NCI-H446 treated with DMSO at 0.1 percent for 48 hours (cell line): ENCODE data around the gene VTI1A.

Experiments
- DNase-seq: peaks from one replicate; lab custom pipeline; 2025; lab: John Stamatoyannopoulos, UW

The VTI1A gene

GRCh38 chr10:112639298-112639697 lies 192.3 kb downstream of the VTI1A start:
- no peak for DNase-seq

- no peak for DNase-seq
Observed at GRCh38 chr10:112640638-112641037, 193.6 kb downstream of the VTI1A start.

- DNase-seq = no peak
Observed at GRCh38 chr10:112643600-112644264, 196.7 kb downstream of the VTI1A start.

- DNase-seq = no peak
Observed at GRCh38 chr10:112644265-112644645, 197.2 kb downstream of the VTI1A start.

- DNase-seq = no peak
Observed at GRCh38 chr10:112649006-112649821, 202.2 kb downstream of the VTI1A start.

GRCh38 chr10:112649822-112650152 lies 202.8 kb downstream of the VTI1A start:
- DNase-seq = no peak

- DNase-seq = no peak
Observed at GRCh38 chr10:112650588-112651030, 203.6 kb downstream of the VTI1A start.

GRCh38 chr10:112653215-112653614 lies 206.2 kb downstream of the VTI1A start:
- no peak for DNase-seq

- no peak for DNase-seq
Observed at GRCh38 chr10:112653851-112654250, 206.8 kb downstream of the VTI1A start.

GRCh38 chr10:112654794-112655193 lies 207.8 kb downstream of the VTI1A start:
- no peak for DNase-seq

GRCh38 chr10:112655722-112656121 lies 208.7 kb downstream of the VTI1A start:
- no peak for DNase-seq

GRCh38 chr10:112658465-112658864 lies 211.4 kb downstream of the VTI1A start:
- no peak for DNase-seq

GRCh38 chr10:112658900-112659638 lies 212.1 kb downstream of the VTI1A start:
- DNase-seq = no peak

GRCh38 chr10:112663234-112664125 lies 216.5 kb downstream of the VTI1A start:
- DNase-seq = no peak

- no peak for DNase-seq
Observed at GRCh38 chr10:112666094-112666493, 219.1 kb downstream of the VTI1A start.

- DNase-seq = no peak
Observed at GRCh38 chr10:112669989-112670388, 223.0 kb downstream of the VTI1A start.

- no peak for DNase-seq
Observed at GRCh38 chr10:112671743-112672142, 224.7 kb downstream of the VTI1A start.

GRCh38 chr10:112672706-112673105 lies 225.7 kb downstream of the VTI1A start:
- DNase-seq = no peak

- no peak for DNase-seq
Observed at GRCh38 chr10:112675560-112676083, 228.6 kb downstream of the VTI1A start.

GRCh38 chr10:112677689-112678088 lies 230.7 kb downstream of the VTI1A start:
- no peak for DNase-seq

- DNase-seq = no peak
Observed at GRCh38 chr10:112678581-112678980, 231.6 kb downstream of the VTI1A start.

GRCh38 chr10:112678987-112679386 lies 232.0 kb downstream of the VTI1A start:
- DNase-seq = no peak
